Measurements from ENCODE around the gene BDP1.
A peak's percentile ranks its signal among the peaks of the same experiment; 100 is the strongest.
"Not testable (repeated sequence)": the region's sequence is repeated elsewhere in the genome, so short reads cannot be mapped to it uniquely, and the experiment has no call there.

The BDP1 gene

GRCh38 chr5:71455427-71456361 lies at the start of gene BDP1:
BDP1 (plus strand) TSS chr5:71455651; CDS start chr5:71455878, 227 bp downstream.
- peak; percentile 97 for DNase-seq

DNA sequence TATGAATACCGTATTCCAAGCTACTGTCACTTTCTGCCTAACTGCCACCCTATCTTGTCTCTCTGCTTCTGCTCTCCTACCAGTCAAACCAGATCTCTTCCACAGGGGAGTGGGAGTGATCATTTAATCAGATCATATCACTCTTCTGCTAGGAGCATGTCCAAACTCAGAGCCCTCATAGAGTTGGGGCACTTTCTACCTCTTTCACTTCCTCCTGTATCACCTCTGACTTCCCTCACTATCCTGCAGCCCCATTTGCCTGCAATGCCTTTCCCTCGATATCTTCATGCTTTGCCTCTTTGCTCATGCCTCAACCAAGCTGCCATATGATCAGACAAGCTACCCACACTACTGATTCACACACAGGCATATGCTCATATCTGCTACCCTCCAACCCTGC lies 45.4 kb upstream of the BDP1 start:
- not testable (repeated sequence) for DNase-seq

GRCh38 chr5:71415626-71416025 lies 39.8 kb upstream of the BDP1 start:
- DNase-seq: not testable (repeated sequence)

- DNase-seq: not testable (repeated sequence)
These were observed 37.4 kb upstream of the BDP1 start for GRCh38 chr5:71418026-71418425.

- not testable (repeated sequence) for DNase-seq
These were observed 34.2 kb upstream of the BDP1 start for GRCh38 chr5:71421278-71421677.

GRCh38 chr5:71423896-71424295 lies 31.6 kb upstream of the BDP1 start:
- DNase-seq: not testable (repeated sequence)

DNA sequence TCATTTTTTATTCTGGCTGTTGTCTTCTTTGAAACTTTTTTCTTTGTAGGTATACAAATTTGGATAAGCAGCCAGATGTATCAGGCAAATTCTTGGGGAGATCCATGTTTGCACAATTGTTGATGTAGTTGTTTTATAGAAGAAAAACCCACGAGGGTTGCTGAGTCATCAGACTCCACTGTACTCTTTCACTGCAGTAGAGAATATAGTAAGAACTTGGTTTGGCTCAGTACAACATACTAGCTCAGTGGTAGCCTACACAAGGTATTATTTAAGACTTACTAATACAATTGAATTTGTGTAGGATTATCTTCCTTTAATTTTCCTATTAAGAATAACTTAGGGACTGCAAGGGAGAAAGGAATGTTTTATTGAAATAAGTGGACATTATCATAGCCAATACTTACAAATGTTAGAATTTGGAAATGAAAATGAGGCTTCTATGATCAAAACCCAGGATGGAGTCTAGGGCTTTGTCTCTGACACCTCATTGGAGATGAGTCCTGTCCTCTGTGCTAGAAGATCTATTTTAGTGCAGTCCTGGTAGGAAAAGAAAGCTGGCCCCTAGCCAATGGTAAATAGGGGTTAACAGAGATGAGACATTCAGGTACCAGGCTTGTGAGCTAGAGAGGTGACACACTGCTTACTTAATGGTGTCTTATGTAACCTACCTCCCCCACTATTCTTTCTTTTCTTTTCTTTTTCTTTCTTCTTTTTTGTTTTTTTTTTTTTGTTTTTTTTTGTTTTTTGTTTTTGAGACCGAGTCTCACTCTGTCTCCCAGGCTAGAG lies 28.6 kb upstream of the BDP1 start:
- DNase-seq: not testable (repeated sequence)

- DNase-seq: not testable (repeated sequence)
These were observed 23.0 kb upstream of the BDP1 start for GRCh38 chr5:71432410-71432809.

DNA sequence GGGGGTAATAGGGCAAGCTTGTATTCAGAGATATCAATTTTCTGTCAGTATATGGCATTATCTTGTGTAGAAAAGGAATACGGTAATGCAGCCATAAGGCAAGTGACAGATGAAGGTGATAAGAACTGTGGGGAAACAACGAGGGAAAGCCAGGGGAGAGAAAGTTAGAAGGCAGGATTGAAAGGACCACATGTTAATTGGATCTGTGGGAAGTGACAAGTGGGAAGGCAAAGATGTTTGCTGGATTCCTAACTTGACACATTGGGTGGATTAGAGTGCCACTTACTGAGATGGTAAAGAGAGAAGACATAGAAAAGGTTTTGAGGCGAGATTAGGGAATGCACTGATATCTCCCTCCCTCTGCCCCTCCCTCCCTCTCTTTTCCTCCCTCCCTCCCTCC lies 20.6 kb upstream of the BDP1 start:
- DNase-seq: not testable (repeated sequence)

- not testable (repeated sequence) for DNase-seq
These were observed 13.9 kb upstream of the BDP1 start for GRCh38 chr5:71441564-71441963.

DNA sequence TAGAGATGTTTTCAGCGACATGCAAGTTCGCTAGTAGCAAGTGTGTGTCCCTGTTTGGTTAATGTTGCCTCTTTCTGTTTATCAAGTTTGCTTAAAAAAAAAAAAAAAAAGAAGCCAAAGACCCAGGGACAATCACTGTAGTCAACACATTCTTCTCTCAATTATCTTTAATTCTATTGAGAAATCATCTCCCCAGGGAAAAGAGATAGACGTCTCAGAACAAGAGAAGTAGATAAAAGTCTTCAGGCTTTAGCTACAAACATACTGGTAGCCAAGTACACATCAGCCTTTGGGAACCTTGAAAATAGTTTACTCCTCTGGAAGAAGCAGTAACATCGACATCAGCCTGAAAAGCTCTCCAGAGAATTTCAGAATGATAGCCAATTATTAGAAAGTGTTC lies 11.6 kb upstream of the BDP1 start:
- DNase-seq: not testable (repeated sequence)

DNA sequence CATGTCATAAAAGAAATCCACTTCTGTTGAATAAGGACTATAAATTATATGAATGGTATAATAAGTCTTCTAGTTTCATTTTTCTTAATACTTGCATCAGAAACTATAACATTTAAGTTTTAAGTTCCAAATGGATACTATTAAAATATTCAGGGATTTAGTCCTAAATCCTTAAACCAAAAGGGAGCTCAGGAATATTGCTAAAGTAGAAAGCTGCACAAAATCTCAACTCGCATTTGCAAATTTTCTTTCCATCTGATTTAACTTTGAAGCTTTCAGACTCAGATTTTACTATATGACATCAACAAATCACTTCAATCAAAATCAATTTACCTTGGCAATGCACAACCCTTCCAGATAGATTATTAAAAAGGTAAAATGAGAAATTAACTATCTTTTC lies 10.4 kb upstream of the BDP1 start:
- not testable (repeated sequence) for DNase-seq

GRCh38 chr5:71445523-71446152 lies 9.8 kb upstream of the BDP1 start:
- DNase-seq: not testable (repeated sequence)

DNA sequence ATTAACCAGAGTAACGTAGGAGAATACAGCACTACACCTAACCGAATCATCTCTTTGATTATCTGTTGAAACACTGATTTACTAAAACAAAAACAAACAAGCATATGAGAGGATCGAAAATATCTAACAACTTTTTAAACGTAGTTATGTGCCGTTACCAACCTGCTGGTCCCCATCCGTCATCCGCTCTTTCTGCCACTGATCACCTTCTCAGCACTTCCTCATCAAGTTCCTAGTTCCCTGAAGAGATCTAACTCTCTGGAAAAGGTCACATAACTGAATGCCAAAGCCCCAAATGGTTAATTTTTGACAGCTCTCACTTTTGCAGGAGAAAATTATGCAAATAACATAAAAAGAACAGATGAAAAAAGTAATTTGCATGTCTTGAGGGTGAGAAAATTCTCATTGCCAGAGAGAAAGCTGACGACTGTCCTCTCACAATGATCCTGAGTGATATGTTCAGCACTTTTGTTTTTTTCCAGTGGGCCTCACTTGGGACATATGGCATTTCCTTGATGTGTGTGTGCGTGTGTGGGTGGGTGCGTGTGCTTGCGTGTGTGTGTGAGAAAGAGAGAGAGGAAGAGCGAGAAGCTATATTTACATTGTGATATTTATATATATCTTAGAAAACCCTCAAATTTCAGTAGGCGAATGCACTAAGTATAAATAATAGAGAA lies 8.8 kb upstream of the BDP1 start:
- DNase-seq: not testable (repeated sequence)

DNA sequence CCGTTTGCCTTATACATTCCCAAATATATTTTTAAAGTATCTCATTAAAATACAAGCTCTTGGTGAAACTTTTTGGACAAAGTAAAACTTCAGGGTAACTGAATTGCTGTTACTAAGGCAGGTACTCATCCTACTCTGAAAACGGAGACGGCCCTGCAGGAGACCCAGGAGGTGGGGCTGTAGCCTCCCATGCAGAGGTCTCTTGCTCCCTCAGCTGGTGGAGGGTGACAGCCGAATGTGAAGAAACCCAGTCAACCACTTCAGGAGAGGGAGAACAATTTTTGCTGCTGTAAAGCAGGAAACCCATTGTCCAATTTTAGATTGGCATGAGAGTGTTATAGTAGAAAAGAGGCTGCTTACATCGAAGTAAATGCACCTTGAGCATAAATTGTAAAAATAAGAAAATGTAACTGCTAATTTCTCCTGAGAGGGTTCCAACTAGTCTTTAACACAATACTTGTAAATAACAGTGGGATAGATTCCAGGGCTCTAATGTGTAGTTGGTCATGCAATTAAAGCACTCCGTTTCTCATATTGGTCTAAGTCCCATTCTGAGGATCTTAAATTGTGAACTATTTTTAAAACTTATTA lies 8.1 kb upstream of the BDP1 start:
- not testable (repeated sequence) for DNase-seq

DNA sequence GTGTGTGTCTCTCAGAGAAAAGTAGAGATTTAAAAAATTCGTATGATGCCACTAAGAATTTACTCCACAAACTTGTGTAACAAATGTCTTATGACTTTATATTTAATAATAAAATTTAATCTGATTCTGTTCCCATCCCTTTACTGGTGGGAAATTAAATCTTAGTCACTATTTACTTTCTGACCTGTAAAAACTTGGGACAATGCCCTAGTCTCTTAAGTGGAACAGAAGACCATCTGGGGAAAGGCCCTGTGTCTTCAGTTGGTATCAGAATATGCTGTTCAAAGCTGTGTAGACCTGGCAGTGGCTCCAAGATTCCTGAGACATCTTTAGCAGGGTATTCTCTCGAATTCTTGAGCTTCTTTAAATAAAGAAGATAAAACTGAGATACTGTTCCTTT lies 2.6 kb upstream of the BDP1 start:
- DNase-seq: no peak

DNA sequence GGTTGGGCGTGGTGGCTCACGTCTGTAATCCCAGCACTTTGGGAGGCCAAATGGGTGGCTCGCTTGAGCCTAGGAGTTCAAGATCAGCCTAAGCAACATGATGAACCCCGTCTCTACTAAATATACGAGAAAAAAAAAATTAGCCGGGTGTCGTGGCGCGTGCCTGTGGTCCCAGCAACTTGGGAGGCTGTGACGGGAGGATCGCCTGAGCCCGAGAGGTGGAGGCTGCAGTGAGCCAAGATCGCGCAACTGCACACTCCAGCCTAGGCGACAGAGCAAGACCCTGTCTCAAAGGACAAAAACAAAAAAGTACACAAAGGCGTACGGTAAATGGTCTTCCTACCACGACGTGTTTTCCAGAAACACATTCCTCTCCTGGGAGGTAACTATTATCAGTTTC lies 538 bp upstream of the BDP1 start:
- peak; percentile 37 for DNase-seq

DNA sequence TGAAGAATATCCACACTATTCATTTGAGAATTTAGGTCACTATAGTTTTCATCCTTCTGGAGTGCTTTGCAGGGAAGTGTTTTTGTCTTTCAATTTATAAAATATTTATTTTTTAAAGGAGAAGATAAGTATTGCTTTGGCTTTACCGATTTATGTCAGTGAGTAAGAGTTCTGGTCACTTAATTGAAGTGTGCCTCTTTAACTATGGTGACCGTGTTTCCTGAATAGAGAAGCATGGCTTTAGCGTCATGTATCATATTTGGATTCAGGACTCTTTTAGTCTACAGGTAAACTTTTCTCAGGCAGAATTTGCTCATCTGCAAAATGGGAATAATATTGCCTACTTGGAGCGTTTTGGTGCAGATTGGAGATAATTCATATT lies 902 bp downstream of the BDP1 start:
- DNase-seq: no peak

- DNase-seq: no peak
These were observed 1.7 kb downstream of the BDP1 start for GRCh38 chr5:71457106-71457505.

DNA sequence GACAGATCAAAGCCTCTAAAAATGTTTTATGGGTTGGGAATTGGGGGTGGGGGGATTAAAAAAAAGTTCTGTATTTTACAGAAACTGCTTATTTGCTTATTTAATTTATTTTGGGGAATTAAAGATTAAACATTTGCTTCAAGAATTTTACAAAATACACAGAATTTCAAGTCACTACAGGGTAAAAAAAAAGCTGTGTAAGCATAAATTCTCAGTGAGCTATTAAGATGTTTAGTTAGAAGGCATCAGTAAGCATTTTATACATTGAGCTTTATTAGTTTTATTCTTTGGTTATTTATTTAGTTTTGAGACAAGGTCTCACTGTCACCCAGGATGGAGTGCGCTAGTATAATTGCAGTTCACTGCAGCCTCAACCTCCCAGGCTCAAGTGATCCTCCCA lies 5.2 kb downstream of the BDP1 start:
- DNase-seq: no peak

DNA sequence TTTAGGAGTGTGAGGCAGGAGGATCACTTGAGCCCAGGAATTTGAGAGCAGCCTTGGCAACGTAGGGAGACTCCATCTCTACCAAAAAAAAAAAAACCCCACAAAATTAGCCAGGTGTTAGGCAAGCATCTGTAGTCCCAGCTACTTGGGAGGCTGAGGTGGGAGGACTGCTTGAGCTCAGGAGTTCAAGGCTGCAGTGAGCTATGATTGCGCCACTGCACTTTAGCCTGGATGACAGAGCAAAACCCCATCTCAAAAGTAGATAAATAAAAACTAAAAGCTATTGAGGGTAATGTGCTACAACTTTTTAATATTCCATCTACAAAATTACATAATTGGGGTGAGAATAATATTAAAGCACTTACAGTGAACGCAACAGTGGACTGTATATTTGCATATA lies 5.9 kb downstream of the BDP1 start:
- no peak for DNase-seq

GRCh38 chr5:71471193-71471592 lies 15.7 kb downstream of the BDP1 start:
- DNase-seq: no peak

All from left hindlimb (tissue), 1 donor.